GM21360 (cell line): Measurements from ENCODE around the gene LOXHD1.
A peak's percentile ranks its signal among the peaks of the same experiment; 100 is the strongest.

ENCODE experiments used
- ATAC-seq: cut with Tn5 transposase; IDR thresholded peaks from one replicate; pipeline ENCODE4 v1.9.1; 2021; ENCODE audit warnings: mild to moderate bottlenecking, moderate library complexity; ENCODE audit not compliant: unreplicated experiment

The LOXHD1 gene

GRCh38 chr18:46577546-46577945 lies 79.5 kb downstream of the LOXHD1 start:
- ATAC-seq: no peak

- ATAC-seq: no peak
These were observed 81.2 kb downstream of the LOXHD1 start for GRCh38 chr18:46575851-46576250.

GRCh38 chr18:46574743-46575115 lies 82.3 kb downstream of the LOXHD1 start:
- ATAC-seq: no peak

- ATAC-seq: peak; percentile 65
These were observed 82.8 kb downstream of the LOXHD1 start for GRCh38 chr18:46574000-46574742.

GRCh38 chr18:46573156-46573555 lies 83.9 kb downstream of the LOXHD1 start:
- no peak for ATAC-seq

GRCh38 chr18:46571756-46572155 lies 85.3 kb downstream of the LOXHD1 start:
- no peak for ATAC-seq

GRCh38 chr18:46570666-46571065 lies 86.4 kb downstream of the LOXHD1 start:
- no peak for ATAC-seq

- no peak for ATAC-seq
These were observed 86.9 kb downstream of the LOXHD1 start for GRCh38 chr18:46570134-46570533.

GRCh38 chr18:46569211-46569610 lies 87.8 kb downstream of the LOXHD1 start:
- no peak for ATAC-seq

- no peak for ATAC-seq
These were observed 89.8 kb downstream of the LOXHD1 start for GRCh38 chr18:46567196-46567595.

- no peak for ATAC-seq
These were observed 90.9 kb downstream of the LOXHD1 start for GRCh38 chr18:46566111-46566510.

- no peak for ATAC-seq
These were observed 91.8 kb downstream of the LOXHD1 start for GRCh38 chr18:46565256-46565655.

GRCh38 chr18:46563317-46563716 lies 93.7 kb downstream of the LOXHD1 start:
- no peak for ATAC-seq

GRCh38 chr18:46562674-46563192 lies 94.3 kb downstream of the LOXHD1 start:
- ATAC-seq: no peak

GRCh38 chr18:46560671-46561045 lies 96.4 kb downstream of the LOXHD1 start:
- no peak for ATAC-seq

- no peak for ATAC-seq
These were observed 96.9 kb downstream of the LOXHD1 start for GRCh38 chr18:46559946-46560670.

- ATAC-seq: no peak
These were observed 97.7 kb downstream of the LOXHD1 start for GRCh38 chr18:46559296-46559695.

GRCh38 chr18:46556590-46557206 lies 100.3 kb downstream of the LOXHD1 start:
- ATAC-seq: no peak

GRCh38 chr18:46555724-46556123 lies 101.3 kb downstream of the LOXHD1 start:
- no peak for ATAC-seq

- ATAC-seq: no peak
These were observed 101.8 kb downstream of the LOXHD1 start for GRCh38 chr18:46555213-46555612.

- no peak for ATAC-seq
These were observed 102.5 kb downstream of the LOXHD1 start for GRCh38 chr18:46554406-46555080.
